H9 (cell line): ENCODE measurements around the gene TMEM272. TPM values are rescaled to one million over a fixed set of nuclear protein-coding genes. Genes with fewer than 3 reads are reported as not detected.

Source experiments
- DNase-seq: peaks from one replicate; pipeline ENCODE4 v3.0.0-alpha.2; 2017
- H2AFZ ChIP-seq: one replicate; pipeline ENCODE4 v1.6.1; 2013; ENCODE audit warnings: mild to moderate bottlenecking, low read length, control low read depth, moderate library complexity
- H2AK5ac ChIP-seq: 2 replicates; pipeline ENCODE4 v1.6.1; 2013; ENCODE audit warnings: low read length, control low read depth, mixed read lengths; ENCODE audit not compliant: insufficient read length
- H2BK120ac ChIP-seq: one replicate; pipeline ENCODE4 v1.6.1; 2013; ENCODE audit warnings: low read depth, mild to moderate bottlenecking, low read length, control low read depth, inconsistent platforms; ENCODE audit not compliant: poor library complexity, severe bottlenecking
- H2BK12ac ChIP-seq: 2 replicates; pipeline ENCODE4 v1.6.1; 2013; ENCODE audit warnings: low read length, control low read depth, mixed read lengths, low read depth; ENCODE audit not compliant: insufficient read length
- H2BK15ac ChIP-seq: 2 replicates; pipeline ENCODE4 v1.6.1; 2013; ENCODE audit warnings: low read depth, low read length, control low read depth
- H2BK20ac ChIP-seq: one replicate; pipeline ENCODE4 v1.6.1; 2013; ENCODE audit warnings: low read depth, mild to moderate bottlenecking, low read length, control low read depth, inconsistent platforms; ENCODE audit not compliant: poor library complexity, severe bottlenecking
- H2BK5ac ChIP-seq: 2 replicates; pipeline ENCODE4 v1.6.1; 2013; ENCODE audit warnings: low read length, control low read depth, mixed read lengths; ENCODE audit not compliant: insufficient read length
- H3K14ac ChIP-seq: 2 replicates; pipeline ENCODE4 v1.6.1; 2013; ENCODE audit warnings: low read length, control low read depth; ENCODE audit not compliant: insufficient read depth
- H3K18ac ChIP-seq: 2 replicates; pipeline ENCODE4 v1.6.1; 2013; ENCODE audit warnings: low read depth, mild to moderate bottlenecking, mixed read lengths, low read length, control low read depth; ENCODE audit not compliant: insufficient read length
- H3K23ac ChIP-seq: 2 replicates; pipeline ENCODE4 v1.6.1; 2013; ENCODE audit warnings: low read length, control low read depth, mixed read lengths, low read depth; ENCODE audit not compliant: insufficient read length
- H3K23me2 ChIP-seq: 2 replicates; pipeline ENCODE4 v1.6.1; 2013; ENCODE audit warnings: low read depth, mild to moderate bottlenecking, mixed read lengths, low read length, control low read depth; ENCODE audit not compliant: insufficient read length, poor library complexity, severe bottlenecking
- H3K27ac ChIP-seq: 2 replicates; pipeline ENCODE4 v1.5.1; 2013; ENCODE audit warnings: low read length, control low read depth, mixed read lengths, low read depth; ENCODE audit not compliant: insufficient read length
- H3K27me3 ChIP-seq: 2 replicates; pipeline ENCODE4 v1.6.1; 2013; ENCODE audit warnings: low read length, control low read depth, inconsistent platforms; ENCODE audit not compliant: insufficient read depth
- H3K4ac ChIP-seq: 2 replicates; pipeline ENCODE4 v1.6.1; 2013; ENCODE audit warnings: low read depth, mild to moderate bottlenecking, control low read depth, inconsistent platforms, low read length, moderate library complexity
- H3K4me1 ChIP-seq: 2 replicates; pipeline ENCODE4 v1.6.1; 2013; ENCODE audit warnings: low read length, control low read depth, inconsistent platforms; ENCODE audit not compliant: insufficient read depth
- H3K4me2 ChIP-seq: 2 replicates; pipeline ENCODE4 v1.6.1; 2013; ENCODE audit warnings: low read length, control low read depth, mixed read lengths; ENCODE audit not compliant: insufficient read length, insufficient read depth
- H3K56ac ChIP-seq: 2 replicates; pipeline ENCODE4 v1.6.1; 2013; ENCODE audit warnings: low read depth, mild to moderate bottlenecking, mixed read lengths, low read length, control low read depth; ENCODE audit not compliant: insufficient read length
- H3K79me1 ChIP-seq: 2 replicates; pipeline ENCODE4 v1.6.1; 2013; ENCODE audit warnings: low read depth, mild to moderate bottlenecking, moderate library complexity, low read length, control low read depth, inconsistent platforms; ENCODE audit not compliant: insufficient read depth, poor library complexity, severe bottlenecking
- H3K79me2 ChIP-seq: 2 replicates; pipeline ENCODE4 v1.6.1; 2013; ENCODE audit warnings: low read length, control low read depth, inconsistent platforms; ENCODE audit not compliant: insufficient read depth
- H3K9ac ChIP-seq: 2 replicates; pipeline ENCODE4 v1.6.1; 2013; ENCODE audit warnings: low read length, control low read depth, mixed read lengths; ENCODE audit not compliant: insufficient read length; ENCODE audit errors: extremely low read depth
- H3K9me3 ChIP-seq: one replicate; pipeline ENCODE4 v1.6.1; 2013; ENCODE audit warnings: low read depth, low read length, inconsistent platforms; ENCODE audit not compliant: control insufficient read depth
- H3T11ph ChIP-seq: one replicate; pipeline ENCODE4 v1.6.1; 2013; ENCODE audit warnings: mild to moderate bottlenecking, low read length, control low read depth, inconsistent platforms
- H4K20me1 ChIP-seq: one replicate; pipeline ENCODE4 v1.6.1; 2013; ENCODE audit not compliant: control insufficient read depth, insufficient read length, insufficient read depth
- H4K5ac ChIP-seq: 2 replicates; pipeline ENCODE4 v1.6.1; 2013; ENCODE audit warnings: low read depth, mild to moderate bottlenecking, mixed read lengths, low read length, control low read depth; ENCODE audit not compliant: insufficient read length
- H4K8ac ChIP-seq: replicated peaks from 2 replicates; pipeline ENCODE4 v1.6.1; 2013; ENCODE audit warnings: low read length, control low read depth, mixed read lengths, low read depth; ENCODE audit not compliant: insufficient read length
- H4K91ac ChIP-seq: 2 replicates; pipeline ENCODE4 v1.6.1; 2013; ENCODE audit warnings: low read depth, mild to moderate bottlenecking, moderate library complexity, mixed read lengths, low read length, control low read depth; ENCODE audit not compliant: insufficient read length
- H3K27ac Mint-ChIP-seq, 3 experiments: 2 replicates in 2 of 3; 3 replicates in 1 of 3; pipeline ENCODE4 v1.8.0; 2020 to 2021; ENCODE audit warnings: mixed read lengths in 3 of 3, mild to moderate bottlenecking in 1 of 3, moderate library complexity in 1 of 3
- H3K27me3 Mint-ChIP-seq: 2 replicates; pipeline ENCODE4 v1.8.0; 2021; ENCODE audit warnings: low read depth, mild to moderate bottlenecking, moderate library complexity, mixed read lengths
- H3K36me3 Mint-ChIP-seq, 3 experiments: 2 replicates in 2 of 3; 3 replicates in 1 of 3; pipeline ENCODE4 v1.8.0; 2020 to 2021; ENCODE audit warnings: low read depth in 3 of 3, mixed read lengths in 3 of 3; ENCODE audit not compliant: insufficient read depth in 1 of 3
- H3K4me1 Mint-ChIP-seq, 2 experiments: 2 replicates each; pipeline ENCODE4 v1.8.0; 2020; ENCODE audit warnings: mixed read lengths in 2 of 2
- H3K4me3 Mint-ChIP-seq, 2 experiments: 2 replicates in 1 of 2; 3 replicates in 1 of 2; pipeline ENCODE4 v1.8.0; 2020 to 2021; ENCODE audit warnings: mild to moderate bottlenecking in 2 of 2, mixed read lengths in 2 of 2, moderate library complexity in 1 of 2
- H3K9me3 Mint-ChIP-seq, 2 experiments: 2 replicates in 1 of 2; 3 replicates in 1 of 2; pipeline ENCODE4 v1.8.0; 2020; ENCODE audit warnings: mild to moderate bottlenecking in 2 of 2, mixed read lengths in 2 of 2, moderate library complexity in 1 of 2
- CTCF ChIP-seq: fragments of 200-600 bp; sonication (generic); conservative IDR thresholded peaks from 3 replicates; pipeline ENCODE4 v1.8.0; 2021; ENCODE audit warnings: antibody characterized with exemption, mild to moderate bottlenecking
- total RNA-seq: library from RNA; stranded (reverse); gene quantifications from 2 replicates; pipeline ENCODE4 v1.2.1, GENCODE V29; 2021

Gene TMEM272
- total RNA-seq, 1 experiment from 2014 or later, result not detected

GRCh38 chr13:51808811-51809210 lies 36.2 kb downstream of the TMEM272 start:
- Histone ChIP-seq H3K23ac (no peak overlapping the region), H4K5ac (no peak overlapping the region), H3K23me2 (no peaks in the 10 kb centered on the region), H3K56ac (no peak overlapping the region), H2AK5ac (no peak overlapping the region), H3K4me2 (no peak overlapping the region), H2BK15ac (no peak overlapping the region), H2AFZ (no peak overlapping the region), H2BK5ac (no peak overlapping the region), H4K91ac (no peak overlapping the region), H3K79me1 (no peaks in the 10 kb centered on the region), H3K9me3 (no peaks in the 10 kb centered on the region), H4K8ac (no peak overlapping the region), H3K79me2 (no peaks in the 10 kb centered on the region), H3K14ac (no peak overlapping the region), H3K27ac (no peak overlapping the region), H3K18ac (no peak overlapping the region), H3K9ac (no peak overlapping the region), H3K27me3 (no peaks in the 10 kb centered on the region), H3K4ac (no peak overlapping the region), H2BK20ac (no peak overlapping the region), H3K4me1 (peaks cover 3% of the 10 kb centered on the region; the same call in 1 of the 2 replicates), H3T11ph (no peak overlapping the region), H2BK120ac (no peak overlapping the region), H2BK12ac (no peak overlapping the region), H4K20me1 (no peaks in the 10 kb centered on the region)
- Mint-ChIP-seq H3K27me3 (peaks cover 1% of the 10 kb centered on the region), H3K4me3 (no peak overlapping the region), H3K9me3 (no peaks in the 10 kb centered on the region), H3K4me1 (peaks cover 15 to 21% of the 10 kb centered on the region in 2 experiments), H3K36me3 (no peaks in the 10 kb centered on the region), H3K27ac (no peak overlapping the region)
- no peak for DNase-seq
- no peak for TF ChIP-seq CTCF
